A673 (cell line): ENCODE results near the gene EPB41.

Source experiments
- CTCF ChIP-seq: fragments of 300-800, 200-600 bp; sonication (generic); conservative IDR thresholded peaks from 2 replicates; pipeline ENCODE4 v1.5.1; 2017; ENCODE audit warnings: low read depth, mild to moderate bottlenecking, antibody characterized with exemption, low read length, moderate library complexity, mixed read lengths
- EZH2 ChIP-seq: fragments of 200-600 bp; sonication (generic); IDR thresholded peaks from 2 replicates; pipeline ENCODE4 v1.6.1; 2017; ENCODE audit warnings: borderline replicate concordance, low read depth, mild to moderate bottlenecking, mixed read lengths, antibody characterized with exemption, low read length; ENCODE audit not compliant: poor library complexity, severe bottlenecking

DNA sequence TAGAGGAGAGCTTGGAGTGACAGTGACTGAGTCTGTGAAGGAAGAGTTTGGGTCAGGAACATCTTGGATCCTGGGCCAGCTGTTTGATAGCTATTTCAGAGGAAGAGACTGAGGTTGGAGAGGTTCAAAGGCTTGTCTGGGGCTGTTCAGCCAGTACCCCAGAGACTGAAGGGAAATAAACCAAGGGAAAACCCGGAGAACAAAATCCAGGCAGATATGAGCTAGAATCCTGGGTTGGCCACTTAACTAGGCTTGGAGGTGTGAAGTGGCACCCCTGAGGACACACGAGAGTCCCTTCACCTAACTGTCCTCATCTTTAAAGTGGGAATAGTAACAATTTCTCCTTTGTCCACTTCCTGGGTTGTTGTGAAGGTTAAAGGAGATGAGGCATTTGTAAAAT, 23.1 kb upstream of the EPB41 start:
- no peak for TF ChIP-seq CTCF
- TF ChIP-seq EZH2: no peak
